SH-SY5Y (cell line): ENCODE measurements around the gene FKBP1A.

Experiments used
- GATA2 ChIP-seq: IDR thresholded peaks from 2 replicates; pipeline ENCODE4 v1.6.1; 2011; ENCODE audit warnings: mild to moderate bottlenecking, low read depth, low read length
- GATA3 ChIP-seq: IDR thresholded peaks from 2 replicates; pipeline ENCODE4 v1.6.1; 2011; ENCODE audit warnings: low read depth, mild to moderate bottlenecking, low read length, moderate library complexity

DNA sequence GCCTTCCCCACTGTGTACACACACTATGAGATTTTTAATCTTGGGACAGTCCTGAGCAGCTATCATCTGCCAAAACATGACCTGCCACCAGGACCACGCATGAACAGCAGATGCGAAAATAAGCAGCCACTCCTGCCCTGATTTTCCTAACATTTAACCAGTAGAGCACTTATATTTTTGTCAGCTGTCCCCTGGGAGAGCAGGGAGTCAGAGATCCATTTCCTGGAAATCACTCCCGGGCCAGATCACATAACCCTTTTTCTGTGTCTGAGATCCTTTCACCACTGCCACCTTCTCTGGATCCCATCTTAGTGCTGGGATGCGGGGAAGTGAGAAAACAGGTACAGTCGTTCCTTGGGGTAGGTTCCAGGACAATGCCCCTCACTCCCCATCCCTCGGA lies 69.6 kb downstream of the FKBP1A start:
- TF ChIP-seq GATA2, result no peak
- TF ChIP-seq GATA3, result no peak
